ENCODE results near the gene RPS25. TPM values are rescaled to one million over a fixed set of nuclear protein-coding genes. Genes with fewer than 3 reads are reported as not detected.
A peak's percentile ranks its signal among the peaks of the same experiment; 100 is the strongest.

RPS25 gene
- total and polyA plus RNA-seq, 9 of the 15 experiments (the other 6 are each of a cell fraction or from before 2014, with no cell fraction given) = 1,553 to 5,486 (median 2,471) TPM

- no peak for TF ChIP-seq TGIF2 (CRISPR knock-in tag; IDR thresholded peaks at IDR 0.05)
- no peak for TF ChIP-seq TRIM25 (IDR thresholded peaks at IDR 0.05; ENCODE audit: borderline replicate concordance)
- peak; percentile 41 for TF ChIP-seq NFIC (IDR thresholded peaks at IDR 0.05)
- no peak for TF ChIP-seq SMC3 (conservative IDR thresholded peaks at IDR 0.05; ENCODE audit: insufficient read depth, low read depth, low read length)
- TF ChIP-seq ARNT (IDR thresholded peaks at IDR 0.05) = no peak
- no peak for TF ChIP-seq MYBL2 (IDR thresholded peaks at IDR 0.05; ENCODE audit: low read depth)
- TF ChIP-seq MYBL2 (CRISPR knock-in tag; IDR thresholded peaks at IDR 0.05; ENCODE audit: borderline replicate concordance) = no peak
- peak; percentile 5 for TF ChIP-seq CCNT2 (IDR thresholded peaks at IDR 0.05; ENCODE audit: borderline replicate concordance, extremely low read depth, insufficient read length, low read depth, low read length)
- peak; percentile 77 for TF ChIP-seq ATF7 (IDR thresholded peaks at IDR 0.05)
- TF ChIP-seq CXXC5 (CRISPR knock-in tag; IDR thresholded peaks at IDR 0.05) = peak; percentile 89
- no peak for TF ChIP-seq CBX8 (IDR thresholded peaks at IDR 0.05; ENCODE audit: borderline replicate concordance, extremely low read depth, low read depth, low read length, poor library complexity, severe bottlenecking)
- TF ChIP-seq HDAC2 (IDR thresholded peaks at IDR 0.05) = peak; percentile 89; the same call in 1 of the 2 replicates
- TF ChIP-seq GTF2E2 (tag; IDR thresholded peaks at IDR 0.05) = peak; percentile 55
- TF ChIP-seq MLX (CRISPR knock-in tag; conservative IDR thresholded peaks at IDR 0.05) = no peak
- no peak for TF ChIP-seq CC2D1A (IDR thresholded peaks at IDR 0.05)
- peak; percentile 98 for TF ChIP-seq RBFOX2 (IDR thresholded peaks at IDR 0.05; ENCODE audit: low read depth, low read length)
- TF ChIP-seq MCM3 (IDR thresholded peaks at IDR 0.05) = no peak
- no peak for TF ChIP-seq ESRRB (CRISPR knock-in tag; IDR thresholded peaks at IDR 0.05; ENCODE audit: borderline replicate concordance)
- no peak for TF ChIP-seq ZNF311 (CRISPR knock-in tag; IDR thresholded peaks at IDR 0.05)
- no peak for TF ChIP-seq PURB (CRISPR knock-in tag; IDR thresholded peaks at IDR 0.05; ENCODE audit: low read depth)
- peak; percentile 58 for TF ChIP-seq GTF2B (IDR thresholded peaks at IDR 0.05; ENCODE audit: extremely low read depth, insufficient read length)
- TF ChIP-seq ZNF584 (CRISPR knock-in tag; IDR thresholded peaks at IDR 0.05; ENCODE audit: low read depth) = no peak
- TF ChIP-seq HNRNPLL (IDR thresholded peaks at IDR 0.05; ENCODE audit: low read depth, low read length, poor library complexity, severe bottlenecking) = peak; percentile 94
- TF ChIP-seq USF1 (CRISPR knock-in tag; IDR thresholded peaks at IDR 0.05) = peak; percentile 48
- TF ChIP-seq MAFF (IDR thresholded peaks at IDR 0.05; ENCODE audit: low read length) = no peak
Observed at GRCh38 chr11:119018074-119018938, at the start of gene RPS25, which contains the start of gene TRAPPC4 (continued).

Measured in K562 (cell line).